IMR-90 (cell line): ENCODE data around the gene DPP6. TPM values are rescaled to one million over a fixed set of nuclear protein-coding genes. Genes with fewer than 3 reads are reported as not detected.

Source experiments
- ATAC-seq: fragments of 200-7000 bp; cut with Tn5 transposase; 2 replicates; pipeline ENCODE4 v1.9.1; 2020; ENCODE audit warnings: low read depth, mild to moderate bottlenecking, moderate library complexity
- BruUV-seq: library from RNA; stranded (reverse); fragments of 400-500 nt; replicated peaks from 2 replicates; lab custom pipeline; 2021; lab: Mats Ljungman, UMichigan
- CTCF ChIA-PET: fragments of 300-600 bp; formaldehyde crosslinking; extraction: SDS; loops from one replicate; lab custom pipeline; 2021; ENCODE audit warnings: antibody characterized with exemption; lab: Yijun Ruan, JAX
- POLR2A ChIA-PET: fragments of 300-600 bp; sonication (Branson Sonifier 250); formaldehyde crosslinking; loops from one replicate; lab custom pipeline; 2022; ENCODE audit warnings: antibody characterized with exemption; ENCODE audit not compliant: unreplicated experiment; lab: Charles Lee
- DNase-seq: peaks from one replicate; pipeline ENCODE4 v3.0.0; 2013
- H2AFZ ChIP-seq: replicated peaks from 2 replicates; pipeline ENCODE3; 2013; ENCODE audit warnings: low read length, mild to moderate bottlenecking; ENCODE audit not compliant: poor library complexity
- H2AK5ac ChIP-seq: 2 replicates; pipeline ENCODE4 v1.6.1; 2013; ENCODE audit warnings: low read depth, low read length, inconsistent platforms
- H2AK9ac ChIP-seq: replicated peaks from 2 replicates; pipeline ENCODE3; 2013; ENCODE audit warnings: mild to moderate bottlenecking, low read depth, low read length, moderate library complexity; ENCODE audit not compliant: poor library complexity
- H2BK120ac ChIP-seq: 2 replicates; pipeline ENCODE4 v1.6.1; 2013; ENCODE audit warnings: low read depth, low read length, inconsistent platforms
- H2BK15ac ChIP-seq: 3 replicates; pipeline ENCODE4 v1.6.1; 2013; ENCODE audit warnings: low read depth, low read length, inconsistent platforms
- H2BK20ac ChIP-seq: 2 replicates; pipeline ENCODE4 v1.6.1; 2013; ENCODE audit warnings: low read depth, mild to moderate bottlenecking, inconsistent platforms, low read length, moderate library complexity
- H2BK5ac ChIP-seq: 2 replicates; pipeline ENCODE4 v1.6.1; 2013; ENCODE audit warnings: mild to moderate bottlenecking, low read depth, low read length, inconsistent platforms; ENCODE audit not compliant: poor library complexity, severe bottlenecking
- H3K14ac ChIP-seq: replicated peaks from 2 replicates; pipeline ENCODE4 v1.6.1; 2013; ENCODE audit warnings: low read depth, low read length, inconsistent platforms
- H3K18ac ChIP-seq: 2 replicates; pipeline ENCODE4 v1.6.1; 2013; ENCODE audit warnings: low read depth, low read length, control low read depth
- H3K23ac ChIP-seq: 2 replicates; pipeline ENCODE4 v1.6.1; 2013; ENCODE audit warnings: low read depth, low read length, inconsistent platforms
- H3K27ac ChIP-seq: 2 replicates; pipeline ENCODE4 v1.5.1; 2013; ENCODE audit warnings: mild to moderate bottlenecking, control low read depth, low read length; ENCODE audit not compliant: insufficient read depth
- H3K27me3 ChIP-seq: 2 replicates; pipeline ENCODE4 v1.6.1; 2013; ENCODE audit warnings: low read length; ENCODE audit not compliant: control insufficient read depth, insufficient read depth
- H3K36me3 ChIP-seq: 2 replicates; pipeline ENCODE4 v1.6.1; 2013; ENCODE audit warnings: low read length, mixed read lengths; ENCODE audit not compliant: control insufficient read depth, insufficient read depth
- H3K4ac ChIP-seq: 2 replicates; pipeline ENCODE4 v1.6.1; 2013; ENCODE audit warnings: low read depth, low read length, inconsistent platforms
- H3K4me1 ChIP-seq: 2 replicates; pipeline ENCODE4 v1.6.1; 2013; ENCODE audit warnings: low read length, mixed read lengths; ENCODE audit not compliant: control insufficient read depth, insufficient read depth
- H3K4me2 ChIP-seq: 2 replicates; pipeline ENCODE4 v1.6.1; 2013; ENCODE audit warnings: low read depth, mild to moderate bottlenecking, control low read depth, low read length, moderate library complexity
- H3K4me3 ChIP-seq: 2 replicates; pipeline ENCODE4 v1.5.1; 2013; ENCODE audit warnings: low read depth, mild to moderate bottlenecking, control low read depth, low read length, moderate library complexity; ENCODE audit not compliant: insufficient read depth
- H3K56ac ChIP-seq: 2 replicates; pipeline ENCODE4 v1.6.1; 2013; ENCODE audit warnings: low read length, inconsistent platforms; ENCODE audit not compliant: insufficient read depth; ENCODE audit errors: extremely low read depth
- H3K79me1 ChIP-seq, 2 experiments: 2 replicates each; pipeline ENCODE4 v1.6.1; 2013; ENCODE audit warnings: low read length in 2 of 2, inconsistent platforms in 1 of 2, low read depth in 1 of 2
- H3K9ac ChIP-seq: 2 replicates; pipeline ENCODE4 v1.6.1; 2013; ENCODE audit warnings: low read depth, low read length, control low read depth
- H3K9me1 ChIP-seq: 2 replicates; pipeline ENCODE4 v1.6.1; 2013; ENCODE audit warnings: low read length, inconsistent platforms; ENCODE audit not compliant: insufficient read depth
- H3K9me3 ChIP-seq: 2 replicates; pipeline ENCODE4 v1.6.1; 2013; ENCODE audit warnings: low read length; ENCODE audit not compliant: control insufficient read depth, insufficient read depth
- H4K20me1 ChIP-seq: 2 replicates; pipeline ENCODE4 v1.6.1; 2013; ENCODE audit warnings: low read length, inconsistent platforms; ENCODE audit not compliant: insufficient read depth
- H4K5ac ChIP-seq: 2 replicates; pipeline ENCODE4 v1.6.1; 2013; ENCODE audit warnings: mild to moderate bottlenecking, low read depth, low read length, control low read depth
- H4K8ac ChIP-seq, 2 experiments: 2 replicates each; pipeline ENCODE4 v1.6.1; 2013; ENCODE audit warnings: low read depth in 2 of 2, low read length in 2 of 2, control low read depth in 1 of 2, inconsistent platforms in 1 of 2
- H4K91ac ChIP-seq: 2 replicates; pipeline ENCODE4 v1.6.1; 2013; ENCODE audit warnings: low read depth, low read length, inconsistent platforms; ENCODE audit not compliant: insufficient read depth
- CEBPB ChIP-seq: IDR thresholded peaks from 2 replicates; pipeline ENCODE4 v1.6.1; 2012; ENCODE audit warnings: low read depth, low read length, improper control_type of control experiment
- CHD1 ChIP-seq: IDR thresholded peaks from 2 replicates; pipeline ENCODE4 v1.6.1; 2012; ENCODE audit warnings: low read depth, low read length, improper control_type of control experiment
- MAFK ChIP-seq: IDR thresholded peaks from 2 replicates; pipeline ENCODE4 v1.6.1; 2012; ENCODE audit warnings: low read depth, low read length, improper control_type of control experiment
- MXI1 ChIP-seq: IDR thresholded peaks from 2 replicates; pipeline ENCODE4 v1.6.1; 2012; ENCODE audit warnings: low read depth, mild to moderate bottlenecking, low read length, moderate library complexity, borderline replicate concordance
- POLR2A ChIP-seq: IDR thresholded peaks from 2 replicates; pipeline ENCODE4 v1.6.1; 2012; ENCODE audit warnings: mild to moderate bottlenecking, low read depth, low read length
- RAD21 ChIP-seq: IDR thresholded peaks from 2 replicates; pipeline ENCODE4 v1.6.1; 2012; ENCODE audit warnings: low read length, improper control_type of control experiment
- RFX5 ChIP-seq: IDR thresholded peaks from 2 replicates; pipeline ENCODE4 v1.8.0; 2012; ENCODE audit warnings: low read depth, mild to moderate bottlenecking, low read length, moderate library complexity
- USF2 ChIP-seq: fragments of 150-350 bp; IDR thresholded peaks from 2 replicates; pipeline ENCODE4 v1.6.1; 2017; ENCODE audit warnings: mild to moderate bottlenecking, antibody characterized with exemption, low read length, low read depth
- WGBS, 2 experiments: methylation state at CpG; one replicate each; pipeline versions ENCODE4 v1.1.5 to v1.1.7; 2013; ENCODE audit warnings: missing lambda C conversion rate in 2 of 2; ENCODE audit not compliant: insufficient read length in 1 of 2; ENCODE audit errors: extremely low coverage in 2 of 2; 5-methylcytosine and 5-hydroxymethylcytosine counted together
- dilution Hi-C: fragments of 300-500 bp; cut with HindIII; formaldehyde crosslinking; loops from one replicate; pipeline ENCODE4 v1.14.3; 2018; ENCODE audit warnings: low sequenced_read_pairs; ENCODE audit not compliant: unreplicated experiment
- in situ Hi-C: fragments of 300-500 bp; cut with MboI; formaldehyde crosslinking; loops from 3 replicates; pipeline ENCODE4 v1.14.3; 2019; ENCODE audit warnings: low sequenced_read_pairs, inconsistent platforms, mixed read lengths
- intact Hi-C: fragments of 100-400 bp; cut with micrococcal nuclease; formaldehyde crosslinking; loops from 2 replicates; pipeline ENCODE4 v1.10.0; 2022
- polyA plus RNA-seq, 3 experiments: library from polyadenylated mRNA; depleted of rRNA; stranded (reverse); fragments of >200 nt; gene quantifications; 2 replicates each; pipeline ENCODE4 v1.2.3, GENCODE V29; 2012; ENCODE audit warnings: low replicate concordance in 1 of 3
- total RNA-seq: library from RNA; depleted of rRNA; stranded (reverse); fragments of >200 nt; gene quantifications from 2 replicates; pipeline ENCODE4 v1.2.3, GENCODE V29; 2012
- TF ChIP-seq, protein P1 (sequence below): conservative IDR thresholded peaks from 2 replicates; pipeline ENCODE4 v1.5.1; 2012; ENCODE audit warnings: mild to moderate bottlenecking, low read depth, low read length, improper control_type of control experiment

DPP6 gene
- total and polyA plus RNA-seq, 2 of the 4 experiments (the other 2 are of a cell fraction), result not detected

GRCh38 chr7:154916381-154916780 is 864.2 kb downstream of the DPP6 start:
- Histone ChIP-seq H4K20me1 (no peaks in the 10 kb centered on the region), H3K9ac (no peak overlapping the region), H3K4me1 (no peaks in the 10 kb centered on the region), H2BK120ac (no peak overlapping the region), H3K27ac (no peak overlapping the region), H3K23ac (no peak overlapping the region), H3K4me2 (no peak overlapping the region), H3K56ac (no peak overlapping the region), H3K4ac (no peak overlapping the region), H2BK15ac (no peak overlapping the region), H2AFZ (no peak overlapping the region), H2BK20ac (no peak overlapping the region), H3K9me1 (no peaks in the 10 kb centered on the region), H3K9me3 (no peaks in the 10 kb centered on the region; the same call in 1 of the 2 replicates), H3K14ac (no peak overlapping the region), H4K5ac (no peak overlapping the region), H3K27me3 (peaks cover 13% of the 10 kb centered on the region; the same call in 1 of the 2 replicates), H4K8ac (no peak overlapping the region), H3K18ac (no peak overlapping the region), H2BK5ac (no peak overlapping the region), H3K36me3 (no peaks in the 10 kb centered on the region), H3K4me3 (no peak overlapping the region), H2AK5ac (no peak overlapping the region), H4K91ac (no peak overlapping the region), H3K79me1 (no peaks in the 10 kb centered on the region), H2AK9ac (no peak overlapping the region)
- BruUV-seq, result no TSS peak
- TF ChIP-seq CEBPB, result no peak
- no peak for TF ChIP-seq POLR2A
- TF ChIP-seq, protein P1, sequence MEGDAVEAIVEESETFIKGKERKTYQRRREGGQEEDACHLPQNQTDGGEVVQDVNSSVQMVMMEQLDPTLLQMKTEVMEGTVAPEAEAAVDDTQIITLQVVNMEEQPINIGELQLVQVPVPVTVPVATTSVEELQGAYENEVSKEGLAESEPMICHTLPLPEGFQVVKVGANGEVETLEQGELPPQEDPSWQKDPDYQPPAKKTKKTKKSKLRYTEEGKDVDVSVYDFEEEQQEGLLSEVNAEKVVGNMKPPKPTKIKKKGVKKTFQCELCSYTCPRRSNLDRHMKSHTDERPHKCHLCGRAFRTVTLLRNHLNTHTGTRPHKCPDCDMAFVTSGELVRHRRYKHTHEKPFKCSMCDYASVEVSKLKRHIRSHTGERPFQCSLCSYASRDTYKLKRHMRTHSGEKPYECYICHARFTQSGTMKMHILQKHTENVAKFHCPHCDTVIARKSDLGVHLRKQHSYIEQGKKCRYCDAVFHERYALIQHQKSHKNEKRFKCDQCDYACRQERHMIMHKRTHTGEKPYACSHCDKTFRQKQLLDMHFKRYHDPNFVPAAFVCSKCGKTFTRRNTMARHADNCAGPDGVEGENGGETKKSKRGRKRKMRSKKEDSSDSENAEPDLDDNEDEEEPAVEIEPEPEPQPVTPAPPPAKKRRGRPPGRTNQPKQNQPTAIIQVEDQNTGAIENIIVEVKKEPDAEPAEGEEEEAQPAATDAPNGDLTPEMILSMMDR, result no peak
- no peak for TF ChIP-seq MXI1
- TF ChIP-seq CHD1, result no peak
- no peak for TF ChIP-seq RAD21
- TF ChIP-seq MAFK, result no peak
- TF ChIP-seq USF2, result no peak
- no peak for TF ChIP-seq RFX5
- 62% methylated on average over 4 of the region's 14 CpGs; no CpG with 5 or more reads in 1 of the 2 experiments for WGBS, 2 experiments
- ChIA-PET CTCF (no interaction called here), POLR2A (no interaction called here)
- no peak for ATAC-seq
- DNase-seq, result no peak
- dilution Hi-C loops, result no loop called here
- intact Hi-C loops, result no loop called here
- in situ Hi-C loops, result no loop called here
